Ovary (tissue), 3 donors: ENCODE results near the gene MMP27.

Experiments used
- CTCF ChIP-seq, 3 donors: fragments of 450-650 bp in 2 of 3; fragments of 200-600 bp in 1 of 3; IDR thresholded peaks; one replicate each; pipeline versions ENCODE4 v1.5.1 to v1.8.0; 2016 to 2022; ENCODE audit warnings: antibody characterized with exemption in 3 of 3, mild to moderate bottlenecking in 1 of 3
- POLR2A ChIP-seq: fragments of 450-650 bp; IDR thresholded peaks from one replicate; pipeline ENCODE4 v1.6.1; 2017; ENCODE audit warnings: antibody characterized with exemption, mild to moderate bottlenecking, moderate library complexity
- donor health status: DM: no; HTN: no; CAD: no.

DNA sequence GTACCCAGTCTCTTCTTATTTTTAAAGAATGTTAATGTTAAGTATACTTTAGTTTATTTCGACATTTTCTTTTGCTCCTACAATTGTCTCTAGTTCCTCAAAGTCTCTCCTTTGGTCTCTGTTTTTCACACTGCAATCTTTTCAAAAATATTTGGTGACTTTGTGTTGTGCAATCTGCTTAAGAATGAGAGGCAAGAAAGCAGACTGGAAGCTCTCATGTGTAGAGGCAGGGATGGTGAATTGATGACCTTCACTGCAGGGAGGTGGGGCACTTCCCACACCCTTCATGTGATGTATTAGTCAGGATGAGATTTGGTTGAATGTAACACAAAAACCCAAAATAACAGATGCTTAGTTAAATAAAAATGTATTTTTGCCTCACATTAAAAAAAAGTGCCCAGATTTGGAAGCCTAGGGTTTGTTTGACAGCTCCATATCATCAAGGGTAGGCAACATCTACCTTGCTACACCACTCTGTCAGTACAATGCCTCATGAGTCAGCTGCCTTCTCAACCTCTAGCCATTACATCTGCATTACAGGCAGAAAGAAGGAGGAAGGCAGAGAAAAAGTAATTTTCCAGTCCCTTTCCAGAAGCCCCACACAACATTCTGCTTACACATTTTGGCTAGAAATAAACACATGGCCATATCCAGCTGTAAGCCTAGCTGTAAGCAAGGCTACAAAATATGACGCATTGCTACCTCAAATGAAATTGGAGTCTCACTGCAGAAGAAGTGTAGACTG lies 3.8 kb upstream of the MMP27 start:
- TF ChIP-seq CTCF (IDR thresholded peaks at IDR 0.05) = no peak
- no peak for TF ChIP-seq POLR2A
